GM12892 (cell line): ENCODE results near the gene SGTA.

Experiments used
- DNase-seq: peaks from one replicate; pipeline ENCODE4 v3.0.0; 2011; ENCODE audit not compliant: insufficient read length
- FAIRE-seq: peaks from 2 replicates; lab custom pipeline; 2011; peaks lifted over from hg19 to GRCh38; lab: Jason Lieb, UNC
- POLR2A ChIP-seq: IDR thresholded peaks from 2 replicates; pipeline ENCODE4 v1.6.1; 2011; ENCODE audit warnings: low read depth, low read length, control low read depth
- POLR2AphosphoS5 ChIP-seq: IDR thresholded peaks from 2 replicates; pipeline ENCODE4 v1.6.1; 2011; ENCODE audit warnings: low read depth, low read length, control low read depth
- TAF1 ChIP-seq: IDR thresholded peaks from 2 replicates; pipeline ENCODE4 v1.6.1; 2011; ENCODE audit warnings: low read depth, mild to moderate bottlenecking, control low read depth, low read length, borderline replicate concordance

SGTA gene

DNA sequence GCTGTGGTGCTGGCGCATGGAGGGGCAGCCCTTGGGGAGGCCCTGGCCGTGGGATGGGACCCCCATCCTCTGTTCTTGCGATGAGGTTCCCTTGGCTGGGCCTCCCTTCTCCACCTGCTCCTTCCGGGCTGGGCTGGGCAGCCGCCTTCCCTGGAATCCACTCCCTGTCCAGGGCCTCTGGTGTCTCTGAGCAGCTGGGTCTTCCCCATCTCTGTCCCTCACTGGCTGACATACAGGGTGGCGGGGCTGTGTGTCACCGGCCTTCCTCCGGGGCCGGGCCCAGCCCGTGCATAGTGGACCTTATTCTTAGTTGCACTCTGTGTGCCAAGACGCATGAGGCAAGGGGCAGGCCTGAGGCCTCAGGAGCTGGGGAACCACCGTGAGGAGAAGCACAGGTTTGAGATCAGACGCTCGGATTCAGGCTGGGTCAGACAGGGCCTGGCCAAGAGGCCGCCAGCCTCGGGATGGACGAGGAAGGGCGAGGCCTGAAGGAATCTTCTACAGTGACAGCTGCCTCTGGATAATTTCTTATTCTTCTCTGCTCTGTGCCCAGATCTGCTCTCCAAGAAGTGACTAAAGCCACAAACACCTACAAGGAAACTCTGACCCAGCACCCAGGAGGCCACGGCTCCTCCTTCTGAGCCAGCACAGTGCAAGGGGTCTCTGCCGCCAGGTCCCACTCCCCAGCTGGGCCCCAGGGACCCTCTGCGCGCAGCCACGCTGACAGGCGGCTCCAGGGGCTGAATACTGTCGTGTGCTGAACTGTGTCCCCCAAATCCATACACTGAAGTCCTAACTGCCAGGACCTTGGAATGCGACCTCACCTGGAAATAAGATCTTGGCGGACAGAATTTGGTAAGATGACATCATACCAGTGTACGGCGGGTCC lies 11.0 kb downstream of the SGTA start:
- FAIRE-seq: no peak
- DNase-seq: no peak

DNA sequence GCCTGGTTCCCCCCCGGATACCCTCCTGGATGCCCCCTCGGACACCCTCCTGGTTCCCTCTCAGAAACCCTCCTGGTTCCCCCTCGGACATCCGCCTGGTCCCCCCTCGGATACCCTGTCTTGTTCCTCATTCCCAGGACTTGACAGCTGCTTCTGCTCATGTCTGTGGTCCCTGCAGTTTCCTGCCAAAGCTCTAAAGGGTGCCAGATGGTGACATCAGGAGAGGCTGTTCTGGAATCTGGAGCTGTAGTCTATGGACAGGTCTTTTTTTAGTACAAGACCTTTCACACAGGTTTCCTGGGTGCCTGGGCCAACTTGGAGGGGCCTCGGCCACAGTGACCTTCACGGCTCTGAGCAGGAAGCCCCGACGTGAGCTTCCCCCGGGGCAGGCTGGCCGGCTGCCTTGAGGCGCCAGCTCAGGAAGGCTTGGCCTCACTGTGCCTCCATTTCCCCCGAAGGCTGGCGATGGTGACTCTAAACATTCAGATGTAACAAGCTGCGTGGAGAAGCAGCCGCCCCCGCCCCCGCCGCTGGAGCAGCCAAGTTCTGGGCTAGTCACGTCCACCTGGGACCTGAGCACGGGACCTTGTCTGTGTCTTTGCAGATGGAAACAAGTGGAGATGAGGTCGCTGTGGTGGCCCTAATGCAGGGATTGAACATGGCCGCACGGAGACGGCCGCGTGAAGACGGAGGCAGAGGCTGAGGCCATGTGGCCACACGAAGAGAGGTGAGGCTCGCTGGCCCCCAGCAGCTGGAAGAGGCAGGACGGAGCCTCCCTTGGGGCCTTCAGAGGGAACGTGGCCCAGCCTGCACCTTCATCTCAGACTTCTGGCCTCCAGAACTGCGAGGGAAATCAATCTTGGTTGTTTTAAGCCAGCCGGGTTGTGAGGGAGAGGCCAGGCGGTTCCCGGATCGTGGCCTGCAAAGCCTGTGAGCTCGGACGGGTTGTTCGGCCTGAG lies 12.7 kb downstream of the SGTA start:
- DNase-seq (no peak), FAIRE-seq (no peak)

More for the DNA sequence above, 11.0 kb downstream of the SGTA start:
- TF ChIP-seq POLR2AphosphoS5 (no peak), TAF1 (no peak), POLR2A (no peak)

DNA sequence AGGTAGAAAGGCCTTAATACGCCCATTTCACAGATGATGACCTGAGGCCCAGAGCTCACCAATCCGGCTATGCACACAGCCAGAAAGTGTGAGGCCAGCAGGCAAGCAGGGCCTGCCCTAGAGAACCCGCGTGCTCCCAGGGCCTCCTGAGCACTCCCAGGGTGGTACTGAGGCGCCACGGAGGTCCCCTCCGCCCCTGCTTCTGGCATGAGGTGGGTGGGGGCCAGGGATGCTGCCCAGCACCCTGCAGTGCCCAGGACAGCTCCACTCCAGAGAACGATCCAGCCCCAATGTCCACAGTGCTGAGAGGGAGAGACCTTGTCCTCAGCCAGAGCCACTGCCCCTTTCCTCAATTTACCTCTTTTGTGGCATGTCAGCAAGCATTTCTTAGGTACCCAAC lies 13.9 kb downstream of the SGTA start:
- no peak for TF ChIP-seq POLR2AphosphoS5
- TF ChIP-seq TAF1: no peak
- TF ChIP-seq POLR2A: no peak
- FAIRE-seq (no peak), DNase-seq (no peak)

More for the DNA sequence above, 12.7 kb downstream of the SGTA start:
- TF ChIP-seq POLR2A: no peak
- no peak for TF ChIP-seq POLR2AphosphoS5
- no peak for TF ChIP-seq TAF1

DNA sequence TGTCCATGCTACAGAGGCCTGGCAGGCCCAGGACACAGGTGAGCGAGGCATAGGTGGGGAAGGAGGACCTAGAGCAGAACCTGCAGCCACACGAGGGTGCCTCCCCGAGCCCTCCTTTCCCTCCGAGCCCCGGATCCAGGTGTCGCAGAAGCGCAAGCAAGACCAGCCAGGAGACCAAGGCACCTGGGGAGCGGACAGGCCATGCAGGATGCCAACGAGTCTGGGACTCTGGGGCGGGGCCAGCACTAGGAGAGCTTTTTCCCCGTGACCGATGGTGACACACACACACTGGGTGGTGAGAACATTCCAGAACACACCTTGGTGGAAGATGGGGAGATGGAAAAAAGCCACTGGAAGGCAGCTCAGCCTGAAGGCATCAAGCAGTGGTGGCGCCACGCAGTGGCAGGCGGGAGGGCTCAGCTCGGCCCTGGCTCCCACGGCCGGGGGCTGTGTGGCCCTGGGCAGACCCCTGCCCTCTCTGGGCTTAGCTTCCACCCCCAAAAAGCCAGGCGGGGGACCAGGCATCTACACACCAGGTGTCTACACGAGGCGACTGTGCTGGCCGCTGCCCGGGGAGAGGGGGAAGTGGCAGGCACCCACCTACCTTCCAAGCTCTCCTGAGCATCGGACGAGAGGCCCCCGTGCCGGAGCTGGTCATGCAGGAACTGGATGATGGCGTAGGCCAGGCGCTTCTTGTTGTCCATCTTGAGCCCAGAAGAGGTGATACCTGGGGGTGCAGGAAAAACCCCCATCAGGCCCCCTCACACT lies 14.5 kb downstream of the SGTA start:
- no peak for DNase-seq
- TF ChIP-seq POLR2AphosphoS5: no peak
- TF ChIP-seq TAF1: no peak
- no peak for TF ChIP-seq POLR2A
- FAIRE-seq: no peak

GRCh38 chr19:2767688-2768087 lies 15.4 kb downstream of the SGTA start:
- no peak for FAIRE-seq
- DNase-seq: no peak
- no peak for TF ChIP-seq POLR2AphosphoS5
- TF ChIP-seq POLR2A: no peak
- no peak for TF ChIP-seq TAF1

GRCh38 chr19:2766594-2767372 lies 16.3 kb downstream of the SGTA start:
- no peak for FAIRE-seq
- DNase-seq: no peak
- no peak for TF ChIP-seq TAF1
- no peak for TF ChIP-seq POLR2A
- TF ChIP-seq POLR2AphosphoS5: no peak

GRCh38 chr19:2765376-2765775 lies 17.7 kb downstream of the SGTA start:
- TF ChIP-seq POLR2A (no peak), TAF1 (no peak), POLR2AphosphoS5 (no peak)
- FAIRE-seq: no peak

GRCh38 chr19:2764945-2765344 lies 18.1 kb downstream of the SGTA start:
- no peak for TF ChIP-seq POLR2A
- TF ChIP-seq POLR2AphosphoS5: no peak
- no peak for TF ChIP-seq TAF1
- FAIRE-seq (no peak), DNase-seq (no peak)

More at GRCh38 chr19:2765376-2765775, 17.7 kb downstream of the SGTA start:
- DNase-seq: no peak

DNA sequence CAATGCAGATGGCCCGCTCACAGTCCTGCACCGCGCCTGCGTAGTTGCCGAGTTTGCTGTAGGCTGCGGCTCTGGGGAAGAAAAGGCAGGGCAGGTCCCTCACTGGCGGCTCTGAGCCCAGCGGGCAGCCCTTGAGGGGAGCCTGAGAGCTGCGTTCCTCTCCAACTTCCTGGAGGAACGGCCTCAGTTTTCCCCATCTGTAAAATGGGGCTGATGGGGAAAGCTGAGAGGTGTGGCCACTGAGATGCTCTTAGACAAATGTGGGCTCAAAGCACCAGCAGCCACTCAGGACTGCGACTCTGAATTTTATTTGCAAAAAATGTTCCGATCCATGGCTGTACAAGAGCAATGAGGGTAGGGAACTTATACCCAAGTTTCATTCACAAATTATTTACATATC lies 19.4 kb downstream of the SGTA start:
- TF ChIP-seq POLR2A (no peak), POLR2AphosphoS5 (no peak), TAF1 (no peak)
- FAIRE-seq (no peak), DNase-seq (no peak)
